ENCODE measurements around the gene CADM1.

Gene CADM1

DNA sequence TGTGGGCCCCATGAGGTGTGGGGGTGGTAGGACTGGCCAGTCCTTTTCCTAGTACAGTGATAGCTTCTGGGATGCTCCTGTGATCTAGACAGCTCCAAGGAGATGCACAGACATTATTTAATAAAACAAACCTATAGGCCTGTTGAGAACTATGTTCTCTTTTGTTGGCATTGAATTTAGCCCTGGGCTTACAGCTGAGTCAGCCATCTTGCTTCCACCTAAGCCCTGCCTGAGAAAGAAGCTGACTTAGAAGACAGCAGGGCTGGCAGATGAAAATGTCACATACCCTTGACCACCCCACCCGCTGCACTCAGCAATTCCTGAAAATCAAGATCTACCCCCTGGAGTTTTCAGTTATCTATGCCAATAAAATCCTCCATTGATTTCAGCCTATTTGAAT, 353.2 kb downstream of the CADM1 start:
- no peak for DNase-seq (ENCODE audit: low spot score)

- no peak for DNase-seq (ENCODE audit: low spot score)
These were observed 355.5 kb downstream of the CADM1 start for GRCh38 chr11:115148691-115149090.

DNA sequence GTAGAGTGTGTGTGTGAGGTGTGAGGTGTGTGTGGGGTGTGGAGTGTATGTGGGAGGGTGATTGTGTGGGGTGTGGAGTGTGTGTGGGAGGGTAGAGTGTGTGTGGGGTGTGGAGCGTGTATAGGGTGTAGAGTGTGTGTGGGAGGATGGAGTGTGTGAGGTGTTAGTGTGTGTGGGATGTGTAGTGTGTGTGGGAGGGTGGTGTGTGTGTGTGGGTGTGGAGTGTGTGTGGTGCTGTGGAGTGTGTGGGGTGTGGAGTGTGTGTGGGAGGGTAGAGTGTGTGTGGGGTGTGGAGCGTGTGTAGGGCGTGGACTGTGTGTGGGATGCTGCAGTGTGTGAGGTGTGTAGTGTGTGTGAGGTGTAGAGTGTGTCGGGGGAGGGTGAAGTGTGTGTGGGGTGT, 356.1 kb downstream of the CADM1 start:
- DNase-seq (ENCODE audit: low spot score) = no peak

DNA sequence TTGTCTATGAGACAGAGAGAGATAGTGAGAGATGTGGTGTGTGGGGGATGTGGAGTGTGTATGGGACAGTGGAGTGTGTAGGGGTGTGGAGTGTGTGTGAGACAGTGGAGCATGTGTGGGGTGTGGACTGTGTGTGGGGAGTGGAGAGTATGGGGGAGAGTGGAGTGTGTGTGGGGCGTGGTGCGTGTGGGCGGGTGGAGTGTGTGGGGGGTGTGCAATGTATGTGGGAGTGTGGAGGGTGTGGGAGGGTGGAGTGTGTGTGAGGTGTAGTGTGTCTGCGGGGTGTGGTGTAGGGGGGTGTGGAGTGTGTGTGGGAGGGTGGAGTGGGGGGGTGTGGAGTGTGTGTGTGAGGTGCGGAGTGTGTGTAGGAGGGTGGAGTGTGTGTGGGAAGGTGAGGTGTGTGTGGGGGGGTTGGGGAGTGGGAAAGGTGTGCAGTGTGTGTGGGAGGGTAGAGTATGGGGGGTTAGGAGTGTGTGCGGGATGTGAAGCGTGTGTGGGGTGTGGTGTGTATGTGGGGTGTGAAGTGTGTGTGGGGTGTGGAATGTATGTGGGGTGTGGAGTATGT, 356.9 kb downstream of the CADM1 start:
- no peak for DNase-seq (ENCODE audit: low spot score)

DNA sequence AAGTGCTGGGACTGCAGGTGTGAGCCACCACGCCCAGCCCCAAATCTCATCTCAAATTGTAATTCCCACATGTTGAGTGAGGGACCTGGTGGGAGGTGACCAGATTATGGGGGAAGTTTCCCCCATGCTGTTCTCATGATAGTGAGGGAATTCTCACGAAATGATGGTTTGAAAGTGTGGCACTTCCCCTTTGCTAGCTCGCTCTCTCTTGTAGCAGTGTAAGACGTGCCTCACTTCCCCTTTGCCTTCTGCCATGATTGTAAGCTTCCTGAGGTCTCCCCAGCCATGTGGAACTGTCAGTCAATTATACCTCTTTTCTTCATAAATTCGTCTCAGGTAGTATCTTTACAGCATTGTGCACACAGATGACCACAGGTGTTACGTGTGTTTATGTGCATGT, 357.8 kb downstream of the CADM1 start:
- no peak for DNase-seq (ENCODE audit: low spot score)

DNA sequence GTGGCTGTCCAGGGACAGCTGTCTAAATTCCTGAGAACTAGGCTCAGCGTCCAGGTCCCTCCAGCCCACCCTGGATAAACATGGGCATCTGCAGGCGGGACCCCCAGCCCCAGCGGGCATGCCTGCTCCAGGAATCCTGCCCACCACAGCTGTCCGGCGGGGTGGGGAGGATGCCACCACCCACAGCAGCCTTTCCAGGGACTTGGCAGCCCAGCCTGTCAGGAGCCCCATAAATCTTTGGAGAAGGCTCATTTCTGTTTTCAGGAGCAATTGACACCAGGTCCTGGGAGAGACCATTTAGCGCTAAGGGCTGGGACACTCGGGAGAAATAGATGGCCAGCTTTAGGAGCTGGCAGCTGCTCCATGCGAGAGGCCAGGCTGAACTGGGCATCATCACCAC, 358.9 kb downstream of the CADM1 start:
- DNase-seq (ENCODE audit: low spot score) = no peak

DNA sequence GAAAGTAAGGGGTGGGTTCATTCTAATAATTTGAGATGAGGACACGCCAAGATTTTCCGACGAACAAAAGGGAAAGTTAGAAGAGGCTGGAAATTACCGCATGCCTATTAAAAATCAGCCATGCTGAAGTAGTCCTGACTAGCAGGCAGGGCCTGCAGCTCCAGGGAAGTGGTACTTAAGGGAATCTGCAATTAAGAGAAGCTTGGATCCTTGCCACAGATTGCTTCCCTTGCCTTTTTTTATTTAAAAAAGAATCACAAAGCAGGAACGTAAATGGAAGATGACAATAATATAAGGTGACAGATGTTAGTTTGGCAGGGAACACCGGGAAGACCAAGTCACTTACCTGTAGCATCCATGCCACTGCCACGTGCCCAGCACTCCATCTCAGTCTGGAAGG, 359.3 kb downstream of the CADM1 start:
- no peak for DNase-seq (ENCODE audit: low spot score)

DNA sequence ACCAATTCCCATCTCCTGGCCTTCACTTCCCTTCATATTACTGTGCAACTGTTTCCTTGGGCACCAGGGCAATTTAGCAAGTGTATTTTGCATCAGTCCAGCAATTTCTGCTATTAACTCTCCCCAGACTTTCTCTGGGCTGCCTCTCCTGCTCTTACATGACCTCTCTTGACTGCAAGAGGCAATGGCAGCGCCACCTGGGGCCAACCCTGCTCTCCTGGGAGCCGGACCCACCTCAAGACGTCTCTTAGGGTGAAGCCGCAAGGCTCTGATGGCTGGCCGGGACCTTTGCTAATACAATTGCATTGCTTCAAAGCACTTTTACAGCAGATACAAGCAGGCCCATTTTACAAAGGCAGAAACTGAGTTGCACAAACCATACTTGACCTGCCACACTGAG, 360.2 kb downstream of the CADM1 start:
- no peak for DNase-seq (ENCODE audit: low spot score)

DNA sequence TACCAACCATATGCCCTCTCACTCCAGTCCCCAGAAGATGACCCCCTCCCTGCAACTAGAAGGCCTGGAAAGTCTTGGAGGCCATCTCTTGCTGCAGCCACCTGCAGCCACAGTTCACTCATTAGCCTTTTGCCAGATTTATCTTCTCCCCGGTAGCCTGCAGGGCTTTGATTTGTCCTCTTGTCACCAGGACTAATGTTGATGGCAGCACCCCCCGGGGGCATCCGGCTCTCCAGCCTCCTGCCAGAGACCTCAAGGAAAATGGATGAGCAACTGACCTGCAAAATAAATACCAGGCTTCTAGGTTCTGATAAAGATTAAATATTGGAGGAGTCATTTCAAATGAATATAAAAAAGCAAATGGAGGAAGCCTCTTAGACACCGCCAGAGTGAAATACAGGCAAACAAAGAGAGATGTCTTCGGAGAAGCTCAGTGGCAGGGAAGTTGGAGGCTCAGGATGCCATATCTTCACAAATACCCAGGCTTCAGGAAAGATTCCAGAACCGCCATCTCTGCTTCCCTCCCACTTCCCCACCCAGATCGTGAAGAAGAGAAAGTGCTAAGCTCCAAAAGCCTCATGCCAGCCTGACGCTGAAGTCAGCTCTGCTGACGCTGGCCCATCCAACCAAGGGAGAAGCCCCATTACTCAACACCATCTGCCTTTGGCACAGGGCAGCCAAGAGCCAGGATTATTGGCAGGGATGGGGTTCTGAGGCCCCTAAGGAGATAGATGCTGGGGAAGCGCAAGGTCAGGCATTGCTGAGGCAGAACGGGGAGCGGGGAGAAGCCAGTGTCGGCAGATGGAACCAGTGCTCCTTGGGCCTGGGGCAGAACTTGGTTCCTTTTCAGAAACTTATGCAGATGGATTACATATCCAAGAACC, 362.7 kb downstream of the CADM1 start:
- no peak for DNase-seq (ENCODE audit: low spot score)

DNA sequence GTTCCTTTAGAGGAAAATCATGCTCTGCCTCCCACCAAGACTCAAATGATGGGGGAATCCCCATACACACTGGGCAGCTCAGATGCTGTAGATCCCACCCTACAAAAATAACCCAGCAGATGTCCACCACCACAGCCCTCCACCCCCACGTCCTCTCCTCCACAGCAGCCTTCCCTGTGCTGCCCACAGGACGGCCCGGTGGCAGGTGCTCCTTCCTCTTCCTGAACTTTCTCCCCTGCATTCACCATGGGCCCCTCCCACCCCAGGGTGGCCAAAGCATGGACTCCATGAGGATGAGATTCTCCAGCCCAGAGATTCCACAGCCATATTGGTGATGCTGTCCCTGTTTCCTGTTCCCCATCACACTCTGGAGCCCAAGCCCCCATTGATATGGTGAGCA, 368.3 kb downstream of the CADM1 start:
- DNase-seq (ENCODE audit: low spot score) = no peak

DNA sequence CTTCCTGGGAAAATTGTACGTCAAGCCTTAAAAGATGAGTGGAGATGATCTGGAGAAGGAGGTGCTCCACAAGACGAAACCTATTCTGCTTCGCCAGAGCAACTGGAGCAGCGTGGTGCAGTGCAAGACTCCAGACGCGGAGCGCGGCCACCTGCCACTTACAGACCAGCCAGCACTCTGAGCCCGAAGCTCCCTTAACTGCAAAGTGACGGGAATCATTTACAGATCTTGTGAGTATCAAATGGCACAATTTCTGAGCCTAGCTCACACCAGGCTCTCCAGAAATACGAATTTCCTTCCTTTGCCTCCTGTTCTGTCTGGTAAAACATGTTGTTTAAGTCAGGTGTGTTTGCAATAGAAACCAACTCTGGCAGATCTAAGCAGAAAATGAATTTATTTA, 369.3 kb downstream of the CADM1 start:
- DNase-seq (ENCODE audit: low spot score) = no peak

GRCh38 chr11:115133475-115134209, 370.6 kb downstream of the CADM1 start:
- DNase-seq (ENCODE audit: low spot score) = no peak

GRCh38 chr11:115132436-115133228, 371.6 kb downstream of the CADM1 start:
- DNase-seq (ENCODE audit: low spot score) = no peak

- DNase-seq (ENCODE audit: low spot score) = no peak
These were observed 374.5 kb downstream of the CADM1 start for GRCh38 chr11:115129473-115130289.

GRCh38 chr11:115128226-115128625, 376.0 kb downstream of the CADM1 start:
- DNase-seq (ENCODE audit: low spot score) = no peak

DNA sequence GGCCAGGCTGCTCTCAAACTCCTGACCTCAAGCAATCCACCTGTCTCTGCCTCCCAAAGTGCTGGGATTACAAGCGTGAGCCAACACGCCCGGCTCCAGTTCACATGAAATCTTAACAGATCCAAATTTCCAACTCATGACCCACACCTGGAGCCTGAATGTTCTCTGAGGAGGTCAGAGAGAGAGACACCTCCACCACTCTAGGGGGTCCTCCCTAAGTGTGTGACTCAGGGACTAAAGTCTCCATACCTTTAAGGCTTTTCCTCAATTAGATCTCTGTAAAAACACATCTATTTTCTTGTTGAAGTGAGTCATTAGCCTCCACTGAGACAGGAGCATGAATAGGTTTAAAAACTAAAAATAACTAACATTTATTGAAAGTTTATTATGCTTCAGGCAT, 376.4 kb downstream of the CADM1 start:
- no peak for DNase-seq (ENCODE audit: low spot score)

DNA sequence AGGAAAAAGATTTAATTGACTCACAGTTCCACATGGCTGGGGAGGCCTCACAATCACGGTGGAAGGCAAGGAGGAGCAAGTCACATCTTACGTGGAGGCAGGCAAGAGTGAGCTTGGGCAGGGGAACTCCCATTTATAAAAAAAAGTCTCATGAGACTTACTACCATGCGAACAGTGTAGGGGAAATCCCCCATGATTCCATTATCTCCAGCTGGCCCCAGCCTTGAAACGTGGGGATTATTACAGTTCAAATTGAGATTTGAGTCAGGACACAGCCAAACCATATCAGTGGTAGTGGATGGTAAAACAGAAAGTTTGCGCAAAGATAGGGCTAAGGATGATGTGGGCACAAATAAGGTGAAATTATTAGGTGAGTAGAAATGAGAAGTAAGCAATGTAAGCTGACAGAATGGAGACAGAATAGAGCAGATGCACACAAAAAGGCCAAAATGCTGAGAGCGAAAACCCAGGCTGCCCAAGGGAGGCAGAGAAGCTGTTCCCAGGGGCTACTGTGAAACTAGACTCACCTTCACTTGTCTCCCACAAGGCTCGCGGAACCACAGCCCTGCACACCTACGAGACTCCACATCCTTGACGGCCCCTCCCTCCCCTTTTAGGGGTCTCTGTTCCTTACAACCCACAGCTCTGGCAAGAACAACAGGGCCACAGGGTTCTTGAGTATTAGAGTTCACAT, 377.6 kb downstream of the CADM1 start:
- no peak for DNase-seq (ENCODE audit: low spot score)

- DNase-seq (ENCODE audit: low spot score) = no peak
These were observed 378.1 kb downstream of the CADM1 start for GRCh38 chr11:115126092-115126491.

- no peak for DNase-seq (ENCODE audit: low spot score)
These were observed 379.4 kb downstream of the CADM1 start for GRCh38 chr11:115124786-115125185.

- DNase-seq (ENCODE audit: low spot score) = no peak
These were observed 380.6 kb downstream of the CADM1 start for GRCh38 chr11:115123641-115124040.

- DNase-seq (ENCODE audit: low spot score) = no peak
These were observed 381.9 kb downstream of the CADM1 start for GRCh38 chr11:115122274-115122673.

Measured in AG20443 (cell line).